Glutamatergic neuron (in vitro differentiated cells): Measurements from ENCODE around the gene WHAMM. TPM values are rescaled to one million over a fixed set of nuclear protein-coding genes. Genes with fewer than 3 reads are reported as not detected.

Experiments
- DNase-seq: peaks from one replicate; pipeline ENCODE4 v3.0.0; 2022
- H3K27ac Mint-ChIP-seq: one replicate; pipeline ENCODE4 v1.8.0; 2020; ENCODE audit warnings: mild to moderate bottlenecking, mixed read lengths, inconsistent platforms; ENCODE audit not compliant: unreplicated experiment
- H3K27me3 Mint-ChIP-seq: one replicate; pipeline ENCODE4 v1.8.0; 2020; ENCODE audit warnings: mild to moderate bottlenecking, moderate library complexity, mixed read lengths, inconsistent platforms; ENCODE audit not compliant: unreplicated experiment
- H3K36me3 Mint-ChIP-seq: one replicate; pipeline ENCODE4 v1.8.0; 2020; ENCODE audit warnings: mild to moderate bottlenecking, mixed read lengths, inconsistent platforms; ENCODE audit not compliant: unreplicated experiment
- H3K4me1 Mint-ChIP-seq: one replicate; pipeline ENCODE4 v1.8.0; 2020; ENCODE audit warnings: mild to moderate bottlenecking, low read depth, mixed read lengths, inconsistent platforms; ENCODE audit not compliant: unreplicated experiment
- H3K4me3 Mint-ChIP-seq: one replicate; pipeline ENCODE4 v1.8.0; 2020; ENCODE audit warnings: mild to moderate bottlenecking, mixed read lengths, inconsistent platforms; ENCODE audit not compliant: unreplicated experiment
- H3K9me3 Mint-ChIP-seq: one replicate; pipeline ENCODE4 v1.8.0; 2020; ENCODE audit warnings: mild to moderate bottlenecking, moderate library complexity, mixed read lengths, inconsistent platforms; ENCODE audit not compliant: unreplicated experiment
- CTCF ChIP-seq: fragments of 200-600 bp; sonication (generic); IDR thresholded peaks from one replicate; pipeline ENCODE4 v1.5.0; 2021; ENCODE audit not compliant: partially characterized antibody, unreplicated experiment
- total RNA-seq: library from RNA; stranded (reverse); fragmentation: NEBNext Ultra II Directional; extraction: Animal tissue kit (Norgen Biotek cat#: 25700); gene quantifications from one replicate; pipeline ENCODE4 v1.2.1, GENCODE V29; 2021; ENCODE audit not compliant: unreplicated experiment

WHAMM gene
- total RNA-seq, 1 donor from 2014 or later: 4.2 TPM

- Mint-ChIP-seq H3K9me3 (no peaks in the 10 kb centered on the region), H3K27ac (no peak overlapping the region), H3K27me3 (peaks cover 2% of the 10 kb centered on the region), H3K36me3 (no peaks in the 10 kb centered on the region), H3K4me1 (peaks cover 2% of the 10 kb centered on the region), H3K4me3 (no peak overlapping the region)
- DNase-seq: peak; percentile 29
- no peak for TF ChIP-seq CTCF
These were observed 5.4 kb upstream of the WHAMM start for GRCh38 chr15:82803793-82804574.

- Mint-ChIP-seq H3K36me3 (no peaks in the 10 kb centered on the region), H3K27ac (no peak overlapping the region), H3K9me3 (no peaks in the 10 kb centered on the region), H3K4me1 (peaks cover 5% of the 10 kb centered on the region), H3K27me3 (peaks cover 2% of the 10 kb centered on the region), H3K4me3 (no peak overlapping the region)
- no peak for DNase-seq
- no peak for TF ChIP-seq CTCF
These were observed 4.9 kb upstream of the WHAMM start for GRCh38 chr15:82804575-82804949.

GRCh38 chr15:82805994-82806406 is 3.4 kb upstream of the WHAMM start, which contains the start of gene FSD2:
FSD2 (minus strand) TSS chr15:82806069; CDS start chr15:82787390, 18,679 bp downstream.
- DNase-seq: no peak
- Mint-ChIP-seq H3K4me3 (no peak within 1 kb of the TSS), H3K27ac (no peak within 1 kb of the TSS), H3K4me1 (peaks cover 11% of the 10 kb centered on the region), H3K36me3 (no peaks in the 10 kb centered on the region), H3K27me3 (peaks cover 2% of the 10 kb centered on the region), H3K9me3 (no peaks in the 10 kb centered on the region)
- TF ChIP-seq CTCF: no peak

- no peak overlapping the region for H3K4me3 Mint-ChIP-seq
- H3K27ac Mint-ChIP-seq: no peak overlapping the region
- H3K27me3 Mint-ChIP-seq: peaks cover 2% of the 10 kb centered on the region
- no peaks in the 10 kb centered on the region for H3K36me3 Mint-ChIP-seq
- no peak for TF ChIP-seq CTCF
- no peaks in the 10 kb centered on the region for H3K9me3 Mint-ChIP-seq
- DNase-seq: no peak
- H3K4me1 Mint-ChIP-seq: peaks cover 15% of the 10 kb centered on the region
These were observed 1.4 kb upstream of the WHAMM start for GRCh38 chr15:82807920-82808633.

- Mint-ChIP-seq H3K27me3 (peaks cover 2% of the 10 kb centered on the region), H3K27ac (no peak overlapping the region), H3K4me3 (peak overlapping the region; percentile 79), H3K36me3 (no peaks in the 10 kb centered on the region), H3K4me1 (peaks cover 15% of the 10 kb centered on the region), H3K9me3 (no peaks in the 10 kb centered on the region)
- no peak for TF ChIP-seq CTCF
- DNase-seq: no peak
These were observed 790 bp upstream of the WHAMM start for GRCh38 chr15:82808634-82809041.
